A673 (cell line): ENCODE data around the gene OR10AD1.

ENCODE experiments used
- EZH2 ChIP-seq: fragments of 200-600 bp; sonication (generic); IDR thresholded peaks from 2 replicates; pipeline ENCODE4 v1.6.1; 2017; ENCODE audit warnings: borderline replicate concordance, low read depth, mild to moderate bottlenecking, mixed read lengths, antibody characterized with exemption, low read length; ENCODE audit not compliant: poor library complexity, severe bottlenecking
- TF ChIP-seq, protein P1 (sequence below): fragments of 300-800, 200-600 bp; sonication (generic); conservative IDR thresholded peaks from 2 replicates; pipeline ENCODE4 v1.5.1; 2017; ENCODE audit warnings: low read depth, mild to moderate bottlenecking, antibody characterized with exemption, low read length, moderate library complexity, mixed read lengths

DNA sequence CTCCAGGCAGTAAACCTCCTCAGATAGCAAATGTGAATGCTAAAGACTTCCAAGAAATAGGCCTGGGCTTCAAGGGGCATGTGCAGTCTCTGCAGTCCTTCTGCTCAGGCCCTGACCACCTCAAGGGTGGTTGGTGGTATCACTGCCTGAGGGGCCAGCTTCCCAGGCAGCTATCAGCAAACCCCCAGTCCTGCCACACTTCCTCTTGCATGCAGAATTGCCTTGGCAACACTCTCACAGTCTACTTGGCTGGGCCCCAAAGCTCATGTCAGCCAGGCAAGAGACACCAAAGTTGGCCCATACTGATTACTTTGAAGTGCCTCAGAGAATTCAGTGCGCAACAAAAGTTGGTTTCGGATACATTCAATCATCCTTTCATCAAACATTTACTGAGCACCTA lies 42.3 kb downstream of the OR10AD1 start:
- TF ChIP-seq EZH2, result no peak
- TF ChIP-seq, protein P1, sequence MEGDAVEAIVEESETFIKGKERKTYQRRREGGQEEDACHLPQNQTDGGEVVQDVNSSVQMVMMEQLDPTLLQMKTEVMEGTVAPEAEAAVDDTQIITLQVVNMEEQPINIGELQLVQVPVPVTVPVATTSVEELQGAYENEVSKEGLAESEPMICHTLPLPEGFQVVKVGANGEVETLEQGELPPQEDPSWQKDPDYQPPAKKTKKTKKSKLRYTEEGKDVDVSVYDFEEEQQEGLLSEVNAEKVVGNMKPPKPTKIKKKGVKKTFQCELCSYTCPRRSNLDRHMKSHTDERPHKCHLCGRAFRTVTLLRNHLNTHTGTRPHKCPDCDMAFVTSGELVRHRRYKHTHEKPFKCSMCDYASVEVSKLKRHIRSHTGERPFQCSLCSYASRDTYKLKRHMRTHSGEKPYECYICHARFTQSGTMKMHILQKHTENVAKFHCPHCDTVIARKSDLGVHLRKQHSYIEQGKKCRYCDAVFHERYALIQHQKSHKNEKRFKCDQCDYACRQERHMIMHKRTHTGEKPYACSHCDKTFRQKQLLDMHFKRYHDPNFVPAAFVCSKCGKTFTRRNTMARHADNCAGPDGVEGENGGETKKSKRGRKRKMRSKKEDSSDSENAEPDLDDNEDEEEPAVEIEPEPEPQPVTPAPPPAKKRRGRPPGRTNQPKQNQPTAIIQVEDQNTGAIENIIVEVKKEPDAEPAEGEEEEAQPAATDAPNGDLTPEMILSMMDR, result no peak
